Activated naive CD8-positive, alpha-beta T cell treated with anti-CD3 and anti-CD28 coated beads, Interleukin-2, amount 50 U/mL, for 24 hours (primary cell): Measurements from ENCODE around the gene CBL.

Experiments used
- ATAC-seq: fragments of 150-1000 bp; cut with Tn5 transposase; one replicate; pipeline ENCODE4 v1.10.0; 2021
- DNase-seq: peaks from one replicate; pipeline ENCODE4 v3.0.0; 2021
- H3K27ac Mint-ChIP-seq: one replicate; pipeline ENCODE4 v1.8.0; 2021; ENCODE audit warnings: mild to moderate bottlenecking, mixed read lengths
- H3K27me3 Mint-ChIP-seq: one replicate; pipeline ENCODE4 v1.8.0; 2021; ENCODE audit warnings: mixed read lengths
- H3K36me3 Mint-ChIP-seq: one replicate; pipeline ENCODE4 v1.8.0; 2021; ENCODE audit warnings: low read depth, mixed read lengths
- H3K4me1 Mint-ChIP-seq: one replicate; pipeline ENCODE4 v1.8.0; 2021; ENCODE audit warnings: mixed read lengths
- H3K4me3 Mint-ChIP-seq: one replicate; pipeline ENCODE4 v1.8.0; 2021; ENCODE audit warnings: mild to moderate bottlenecking, moderate library complexity, mixed read lengths
- H3K9me3 Mint-ChIP-seq: one replicate; pipeline ENCODE4 v1.8.0; 2021; ENCODE audit warnings: mixed read lengths

CBL gene

GRCh38 chr11:119352857-119353260, 146.7 kb downstream of the CBL start:
- no peak for DNase-seq
- Mint-ChIP-seq H3K27me3 (peaks cover 43% of the 10 kb centered on the region), H3K9me3 (no peaks in the 10 kb centered on the region), H3K27ac (no peak overlapping the region), H3K4me1 (peaks cover 4% of the 10 kb centered on the region), H3K4me3 (no peak overlapping the region), H3K36me3 (no peaks in the 10 kb centered on the region)
- no peak for ATAC-seq

GRCh38 chr11:119355091-119355843, 149.1 kb downstream of the CBL start:
- H3K36me3 Mint-ChIP-seq, result no peaks in the 10 kb centered on the region
- no peak for ATAC-seq
- peaks cover 6% of the 10 kb centered on the region for H3K4me1 Mint-ChIP-seq
- H3K9me3 Mint-ChIP-seq, result no peaks in the 10 kb centered on the region
- no peak for DNase-seq
- H3K27ac Mint-ChIP-seq, result no peak overlapping the region
- peaks cover 44% of the 10 kb centered on the region for H3K27me3 Mint-ChIP-seq
- H3K4me3 Mint-ChIP-seq, result no peak overlapping the region

- DNase-seq, result peak; percentile 76
- peak; percentile 81 for ATAC-seq
- Mint-ChIP-seq H3K27me3 (peaks cover 37% of the 10 kb centered on the region), H3K27ac (no peak overlapping the region), H3K36me3 (no peaks in the 10 kb centered on the region), H3K9me3 (no peaks in the 10 kb centered on the region), H3K4me3 (peak overlapping the region; percentile 82), H3K4me1 (peaks cover 6% of the 10 kb centered on the region)
These were observed 150.4 kb downstream of the CBL start for GRCh38 chr11:119356349-119357031.

- Mint-ChIP-seq H3K4me3 (peak overlapping the region; percentile 29), H3K27ac (no peak overlapping the region), H3K9me3 (no peaks in the 10 kb centered on the region), H3K36me3 (no peaks in the 10 kb centered on the region), H3K27me3 (peaks cover 33% of the 10 kb centered on the region), H3K4me1 (peaks cover 6% of the 10 kb centered on the region)
- no peak for DNase-seq
- ATAC-seq, result no peak
These were observed 150.9 kb downstream of the CBL start for GRCh38 chr11:119357074-119357473.
